ENCODE data around the gene ASPSCR1. TPM values are rescaled to one million over a fixed set of nuclear protein-coding genes. Genes with fewer than 3 reads are reported as not detected.
A peak's percentile ranks its signal among the peaks of the same experiment; 100 is the strongest.

ASPSCR1 gene
- total RNA-seq, 4 donors from 2014 or later, result 12.6 to 24.3 (median 15.1) TPM

- TF ChIP-seq, protein P1, sequence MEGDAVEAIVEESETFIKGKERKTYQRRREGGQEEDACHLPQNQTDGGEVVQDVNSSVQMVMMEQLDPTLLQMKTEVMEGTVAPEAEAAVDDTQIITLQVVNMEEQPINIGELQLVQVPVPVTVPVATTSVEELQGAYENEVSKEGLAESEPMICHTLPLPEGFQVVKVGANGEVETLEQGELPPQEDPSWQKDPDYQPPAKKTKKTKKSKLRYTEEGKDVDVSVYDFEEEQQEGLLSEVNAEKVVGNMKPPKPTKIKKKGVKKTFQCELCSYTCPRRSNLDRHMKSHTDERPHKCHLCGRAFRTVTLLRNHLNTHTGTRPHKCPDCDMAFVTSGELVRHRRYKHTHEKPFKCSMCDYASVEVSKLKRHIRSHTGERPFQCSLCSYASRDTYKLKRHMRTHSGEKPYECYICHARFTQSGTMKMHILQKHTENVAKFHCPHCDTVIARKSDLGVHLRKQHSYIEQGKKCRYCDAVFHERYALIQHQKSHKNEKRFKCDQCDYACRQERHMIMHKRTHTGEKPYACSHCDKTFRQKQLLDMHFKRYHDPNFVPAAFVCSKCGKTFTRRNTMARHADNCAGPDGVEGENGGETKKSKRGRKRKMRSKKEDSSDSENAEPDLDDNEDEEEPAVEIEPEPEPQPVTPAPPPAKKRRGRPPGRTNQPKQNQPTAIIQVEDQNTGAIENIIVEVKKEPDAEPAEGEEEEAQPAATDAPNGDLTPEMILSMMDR (IDR thresholded peaks at IDR 0.05), result no peak
- ATAC-seq (ENCODE audit: low FRiP score) (no peak), DNase-seq (ENCODE audit: low spot score) (no peak)
Measured at GRCh38 chr17:81935709-81936084, 41.7 kb upstream of the ASPSCR1 start.

DNA sequence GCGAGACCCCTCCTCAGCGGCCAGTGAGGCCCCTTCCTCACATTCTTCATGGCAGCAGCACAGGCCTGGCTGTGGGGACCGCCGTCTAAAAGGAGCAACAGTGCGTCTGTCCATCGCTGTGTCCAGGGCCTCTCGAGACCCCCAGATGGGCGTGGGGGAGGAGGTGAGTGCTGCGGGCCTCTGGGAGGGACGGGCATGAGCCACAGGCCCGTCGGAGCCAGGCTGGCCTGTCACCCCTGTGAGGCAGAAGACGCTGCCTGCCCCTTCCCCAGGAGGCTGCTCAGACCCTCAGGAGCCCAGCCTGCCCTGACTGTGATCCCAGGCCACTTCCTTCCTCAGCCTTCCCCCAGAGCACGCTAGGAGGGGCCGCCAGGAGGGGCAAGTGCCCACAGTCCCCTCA is 38.2 kb upstream of the ASPSCR1 start:
- no peak for DNase-seq (ENCODE audit: low spot score)
- no peak for ATAC-seq (ENCODE audit: low FRiP score)
- TF ChIP-seq, protein P1 (IDR thresholded peaks at IDR 0.05), result no peak

DNA sequence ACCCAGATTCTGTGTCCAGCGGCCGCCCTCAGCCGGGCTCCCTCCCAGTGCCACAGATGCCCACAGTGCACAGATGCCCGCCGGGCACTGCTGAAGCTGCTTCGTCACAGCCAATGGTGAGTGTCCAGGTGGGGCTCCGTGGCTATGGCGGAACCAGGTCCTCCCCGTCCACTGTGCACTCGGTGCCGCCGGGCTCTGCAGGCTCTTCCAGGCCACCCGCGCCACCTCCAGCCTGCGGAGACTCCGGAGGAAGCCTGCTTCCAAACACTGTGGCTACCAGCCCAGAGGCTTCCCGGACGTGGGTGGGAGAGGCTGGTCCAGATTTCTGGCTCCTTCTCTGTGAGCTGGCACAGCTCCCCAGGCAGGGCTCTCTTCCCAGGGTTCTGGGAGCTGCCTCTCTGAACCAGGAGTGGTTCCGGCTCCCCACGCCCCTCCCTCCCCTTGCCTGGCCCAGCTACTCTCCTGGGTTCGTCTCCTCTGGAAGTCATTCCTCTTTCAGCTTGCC is 37.5 kb upstream of the ASPSCR1 start:
- TF ChIP-seq, protein P1 (IDR thresholded peaks at IDR 0.05), result no peak
- peak; percentile 55 for ATAC-seq (ENCODE audit: low FRiP score)
- no peak for DNase-seq (ENCODE audit: low spot score)

GRCh38 chr17:81940538-81941483 is 36.6 kb upstream of the ASPSCR1 start:
- ATAC-seq (ENCODE audit: low FRiP score) (no peak), DNase-seq (ENCODE audit: low spot score) (no peak)
- TF ChIP-seq, protein P1 (IDR thresholded peaks at IDR 0.05), result no peak

DNA sequence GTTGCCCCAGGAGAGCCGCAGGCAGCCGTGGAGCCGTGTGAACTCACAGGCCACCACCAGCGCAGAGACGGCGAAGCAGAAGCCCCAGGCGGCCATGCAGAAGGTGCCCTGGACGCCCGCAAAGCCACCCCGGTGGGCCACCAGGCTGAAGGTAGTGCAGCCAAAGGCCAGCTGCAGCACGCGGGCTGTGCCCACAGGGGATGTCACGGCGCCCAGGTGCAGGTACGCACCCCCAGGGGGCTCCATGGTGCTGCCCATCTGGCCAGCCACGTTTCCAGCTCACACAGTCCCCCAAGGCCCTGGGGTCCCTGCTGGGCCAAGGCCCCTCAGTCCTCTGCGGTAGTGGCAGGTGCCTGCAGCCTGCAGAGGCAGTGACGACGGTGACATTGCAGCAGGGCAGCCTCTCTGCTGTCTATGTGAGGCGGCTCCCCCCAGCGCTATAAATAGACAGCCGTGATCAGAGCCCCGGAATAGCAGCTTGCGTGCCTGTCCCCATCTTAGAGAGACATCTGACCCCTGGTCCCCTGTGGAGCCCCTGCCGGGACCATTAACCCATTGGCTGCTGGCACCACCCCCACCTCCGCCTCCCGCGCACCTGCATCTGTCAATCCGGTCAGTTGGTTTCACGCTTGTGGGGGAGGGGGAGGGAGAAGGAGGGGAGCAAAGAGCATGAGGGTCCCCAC is 35.8 kb upstream of the ASPSCR1 start:
- TF ChIP-seq, protein P1 (IDR thresholded peaks at IDR 0.05), result no peak
- ATAC-seq (ENCODE audit: low FRiP score) (no peak), DNase-seq (ENCODE audit: low spot score) (no peak)

DNA sequence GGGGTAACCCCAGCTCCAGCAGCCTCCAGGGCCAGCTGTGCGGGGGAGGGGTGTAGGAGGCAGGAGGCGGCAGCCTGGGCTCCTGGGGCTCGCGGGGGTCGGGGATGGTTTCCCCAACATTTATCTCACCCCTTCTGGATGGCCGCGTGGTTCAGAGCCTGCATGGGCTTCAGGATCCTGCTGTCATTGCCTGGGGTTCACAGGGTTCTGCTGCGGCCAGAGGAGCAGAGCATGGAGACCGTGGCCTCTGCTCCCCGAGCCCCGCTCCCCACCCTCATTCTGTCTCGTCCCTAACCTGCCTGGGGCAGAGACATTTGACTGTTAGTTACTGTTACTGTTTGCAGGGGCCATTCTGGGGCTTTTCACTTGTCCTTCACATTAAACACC is 35.3 kb upstream of the ASPSCR1 start:
- ATAC-seq (ENCODE audit: low FRiP score), result no peak
- TF ChIP-seq, protein P1 (IDR thresholded peaks at IDR 0.05), result no peak
- no peak for DNase-seq (ENCODE audit: low spot score)
